ENCODE data around the gene NDUFA13. TPM values are rescaled to one million over a fixed set of nuclear protein-coding genes. Genes with fewer than 3 reads are reported as not detected.

Gene NDUFA13
- total and polyA plus RNA-seq, 12 donors, result 17.0 to 558 (median 326) TPM

- Histone ChIP-seq H3K4me3 (no peak overlapping the region), H3K36me3 (replicated peaks in 1 of 2) (peaks cover 0 to 17% of the 10 kb centered on the region in 2 donors), H3K4me1 (replicated peaks in 1 of 2) (no peaks in the 10 kb centered on the region), H3K9me3 (replicated peaks in 1 of 3) (no peaks in the 10 kb centered on the region), H3K27me3 (no peaks in the 10 kb centered on the region), H3K27ac (no peak overlapping the region)
- WGBS, 4 donors, result 84 to 93% (median 89%) methylated on average over 12 to 27 of the region's 27 CpGs
- DNase-seq, result no peak
- TF ChIP-seq CTCF (IDR thresholded peaks at IDR 0.05) (no peak), POLR2A (IDR thresholded peaks at IDR 0.05) (no peak)
- intact Hi-C loops (cut with DNase I), result no loop called here
Measured at GRCh38 chr19:19527674-19528625, 11.9 kb downstream of the NDUFA13 start.

GRCh38 chr19:19528721-19529490, 12.9 kb downstream of the NDUFA13 start, which contains the start of gene YJEFN3:
TSS of gene YJEFN3 (plus strand) at chr19:19528911. CDS start at chr19:19528933, 22 bp downstream.
- intact Hi-C loops (cut with DNase I), result no loop called here
- Histone ChIP-seq H3K4me3 (no peak within 1 kb of the TSS), H3K27ac (no peak within 1 kb of the TSS), H3K4me1 (replicated peaks in 1 of 2) (no peaks in the 10 kb centered on the region), H3K36me3 (replicated peaks in 1 of 2) (peaks cover 0 to 17% of the 10 kb centered on the region in 2 donors), H3K27me3 (no peaks in the 10 kb centered on the region), H3K9me3 (replicated peaks in 1 of 3) (no peaks in the 10 kb centered on the region)
- DNase-seq, result peak in 3 of 7 donors; percentile 34 to 76 (median 36)
- WGBS, 4 donors, result 42 to 60% (median 50%) methylated on average over 9 to 50 of the region's 50 CpGs
- TF ChIP-seq CTCF (IDR thresholded peaks at IDR 0.05) (no peak), POLR2A (IDR thresholded peaks at IDR 0.05) (no peak)

GRCh38 chr19:19529783-19530422, 13.9 kb downstream of the NDUFA13 start:
- H3K9me3 ChIP-seq (replicated peaks in 1 of 3), result no peaks in the 10 kb centered on the region
- WGBS, 4 donors, result 66 to 70% (median 68%) methylated on average over 7 to 11 of the region's 11 CpGs
- peaks cover 0 to 17% of the 10 kb centered on the region in 2 donors for H3K36me3 ChIP-seq (replicated peaks in 1 of 2)
- no peak overlapping the region for H3K4me3 ChIP-seq
- no peak for TF ChIP-seq POLR2A (IDR thresholded peaks at IDR 0.05)
- TF ChIP-seq CTCF (IDR thresholded peaks at IDR 0.05), result no peak
- no peak for DNase-seq
- no peaks in the 10 kb centered on the region for H3K4me1 ChIP-seq (replicated peaks in 1 of 2)
- H3K27me3 ChIP-seq, result no peaks in the 10 kb centered on the region
- intact Hi-C loops (cut with DNase I), result loop anchor here in 1 of 2 donors (5.0 kb wide), 1 partner anchor 427 kb away; no protein-coding TSS in a partner anchor
- no peak overlapping the region for H3K27ac ChIP-seq
